NK-92 treated with Interleukin-12 subunit alpha and Interleukin-12 subunit beta, amount 100 ng/mL, for 24 hours (cell line): ENCODE data around the gene DTX3.
"Not testable (repeated sequence)": the region's sequence is repeated elsewhere in the genome, so short reads cannot be mapped to it uniquely, and the experiment has no call there.

Experiments used
- DNase-seq: peaks from one replicate; lab custom pipeline; 2025; lab: John Stamatoyannopoulos, UW

The DTX3 gene

DNA sequence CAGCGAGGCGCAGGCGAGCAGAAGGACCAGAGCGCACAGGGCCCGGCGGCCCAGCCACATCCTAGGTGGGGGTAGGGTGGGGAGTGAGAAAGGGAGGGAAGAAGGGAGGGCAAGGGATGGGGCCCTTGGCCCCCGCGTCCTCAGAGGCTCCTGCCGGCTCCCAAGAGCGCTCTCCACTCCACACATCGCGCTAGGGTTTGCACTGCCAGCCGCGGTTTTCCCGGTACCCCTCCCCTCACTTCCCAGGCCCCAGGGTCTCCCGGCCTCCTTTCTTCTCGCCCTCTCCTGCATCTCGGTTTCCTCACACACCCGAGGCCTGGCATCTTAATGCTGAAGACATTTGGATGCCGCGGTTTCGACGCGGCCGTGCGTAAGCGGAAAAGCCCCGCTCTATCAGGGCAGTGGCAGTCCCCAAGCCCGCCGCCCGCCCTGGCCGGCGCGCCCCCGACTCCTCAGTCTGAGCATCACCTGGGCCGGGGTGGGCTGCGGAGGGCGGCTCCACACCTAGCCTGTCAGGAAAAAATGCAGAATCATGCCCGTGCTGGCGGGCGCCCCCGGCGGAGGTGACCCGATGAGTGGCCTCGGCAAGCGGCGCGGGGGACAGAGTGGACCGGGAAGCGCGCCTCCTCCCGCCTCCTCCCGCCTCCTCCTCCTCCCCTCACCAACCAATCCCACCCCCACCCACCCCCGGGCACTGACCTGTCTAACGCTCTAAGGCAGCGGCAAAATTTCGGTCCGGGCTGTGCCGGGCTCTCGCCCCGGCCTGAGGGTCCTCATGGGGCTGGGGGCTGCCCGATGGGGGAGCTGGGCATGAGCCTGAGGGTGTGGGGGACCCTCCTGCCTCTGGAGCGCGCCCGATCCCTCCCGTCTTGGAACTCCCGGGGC, 27.7 kb downstream of the DTX3 start:
- DNase-seq, result no peak

DNA sequence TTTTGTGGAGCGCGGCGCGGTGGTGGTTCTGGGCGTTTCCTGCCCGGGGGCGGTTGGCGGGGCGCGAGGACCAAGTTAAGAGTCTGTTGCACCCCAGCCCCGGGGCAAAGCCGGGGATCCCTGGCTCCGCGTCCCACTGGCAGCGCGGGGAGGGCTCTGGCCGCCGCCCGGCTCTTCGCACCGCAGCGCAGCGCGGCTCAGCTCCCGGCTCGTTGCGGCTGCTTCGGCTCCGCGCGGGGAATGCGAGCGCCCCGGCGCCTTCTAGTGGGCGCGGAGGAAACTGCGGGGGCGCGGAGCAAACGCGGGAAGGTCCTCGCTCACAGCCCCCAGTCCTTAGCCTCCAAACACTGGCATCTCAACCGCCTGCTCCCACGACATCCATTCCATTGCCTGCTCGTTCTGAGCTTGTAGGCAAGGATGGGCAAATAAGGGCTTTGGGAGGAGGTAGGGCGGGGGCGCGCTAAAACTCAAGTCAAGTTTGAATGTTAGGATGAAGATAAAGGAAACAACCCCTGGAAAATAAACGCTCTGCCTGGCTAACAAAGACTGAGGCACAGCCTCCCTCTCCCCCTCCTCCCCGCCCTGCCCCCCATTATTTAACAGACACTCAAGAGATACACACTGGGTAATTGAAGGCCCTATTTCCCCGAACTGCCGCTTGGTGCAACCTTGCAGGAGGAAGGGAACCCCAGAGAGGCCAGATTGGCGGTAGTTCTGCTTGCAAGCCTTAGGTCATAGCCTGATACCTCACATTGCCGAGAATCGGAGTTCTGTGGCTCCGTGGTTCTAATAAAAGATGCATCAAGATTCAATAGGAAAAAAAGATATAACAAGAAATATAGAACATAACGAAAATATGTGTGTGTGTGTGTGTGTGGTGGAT, 28.6 kb downstream of the DTX3 start, which contains the start of gene B4GALNT1:
Gene B4GALNT1, minus strand, starts transcription at position 244 of the 883 bp plus-strand sequence. CDS start 1,069 bp downstream, outside the sequence.
- peak; percentile 22 for DNase-seq

DNA sequence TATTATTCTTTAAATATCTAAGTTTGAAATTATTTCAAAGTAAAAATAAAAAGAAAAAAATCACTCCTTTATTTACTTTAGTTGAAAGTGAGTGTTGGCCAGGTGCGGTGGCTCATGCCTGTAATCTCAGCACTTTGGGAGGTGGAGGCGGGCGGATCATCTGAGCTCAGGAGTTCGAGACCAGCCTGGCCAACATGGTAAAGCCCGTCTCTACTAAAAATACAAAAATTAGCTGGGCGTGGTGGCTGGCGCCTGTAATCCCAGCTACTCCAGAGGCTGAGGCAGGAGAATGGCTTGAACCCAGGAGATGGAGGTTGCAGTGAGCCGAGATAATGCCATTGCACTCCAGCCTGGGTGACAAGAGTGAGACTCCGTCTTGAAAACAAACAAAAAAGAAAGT, 32.1 kb downstream of the DTX3 start:
- not testable (repeated sequence) for DNase-seq

DNA sequence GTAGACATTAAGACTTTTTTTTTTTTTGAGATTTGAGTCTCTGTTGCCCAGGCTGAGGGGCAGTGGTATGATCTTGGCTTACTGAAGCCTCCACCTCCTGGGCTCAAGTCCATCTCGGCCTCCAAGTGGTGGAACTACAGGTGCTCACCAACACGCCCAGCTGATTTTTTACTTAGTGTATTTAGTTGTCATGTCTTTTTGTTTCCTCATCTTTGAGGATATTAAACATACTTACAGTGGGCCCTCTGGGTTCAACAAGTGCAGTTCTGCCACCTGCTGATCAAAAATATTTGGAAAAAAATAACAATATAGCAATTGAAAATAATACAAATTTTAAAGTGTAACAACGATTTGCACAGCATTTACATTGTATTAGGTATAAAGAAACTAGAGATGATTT, 32.7 kb downstream of the DTX3 start:
- DNase-seq, result no peak

DNA sequence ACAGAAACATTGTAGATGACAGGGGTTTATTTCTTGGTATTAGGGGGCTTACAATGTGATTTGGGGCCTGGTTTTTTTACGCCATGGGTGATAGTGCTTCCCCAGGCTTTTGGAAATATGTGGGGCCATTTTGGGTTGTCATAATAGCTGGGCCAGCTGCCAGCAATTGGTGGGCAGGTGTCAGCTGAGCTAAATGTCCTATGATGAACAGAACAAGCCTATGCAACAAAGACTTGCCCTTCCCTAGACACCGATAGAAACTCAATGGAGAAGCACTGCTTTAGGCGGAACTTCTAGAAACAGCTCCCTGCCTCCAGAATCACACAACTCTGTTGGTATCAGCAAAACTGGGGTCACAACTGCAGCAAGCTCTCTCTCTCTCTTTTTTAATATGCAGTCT, 33.5 kb downstream of the DTX3 start:
- no peak for DNase-seq

DNA sequence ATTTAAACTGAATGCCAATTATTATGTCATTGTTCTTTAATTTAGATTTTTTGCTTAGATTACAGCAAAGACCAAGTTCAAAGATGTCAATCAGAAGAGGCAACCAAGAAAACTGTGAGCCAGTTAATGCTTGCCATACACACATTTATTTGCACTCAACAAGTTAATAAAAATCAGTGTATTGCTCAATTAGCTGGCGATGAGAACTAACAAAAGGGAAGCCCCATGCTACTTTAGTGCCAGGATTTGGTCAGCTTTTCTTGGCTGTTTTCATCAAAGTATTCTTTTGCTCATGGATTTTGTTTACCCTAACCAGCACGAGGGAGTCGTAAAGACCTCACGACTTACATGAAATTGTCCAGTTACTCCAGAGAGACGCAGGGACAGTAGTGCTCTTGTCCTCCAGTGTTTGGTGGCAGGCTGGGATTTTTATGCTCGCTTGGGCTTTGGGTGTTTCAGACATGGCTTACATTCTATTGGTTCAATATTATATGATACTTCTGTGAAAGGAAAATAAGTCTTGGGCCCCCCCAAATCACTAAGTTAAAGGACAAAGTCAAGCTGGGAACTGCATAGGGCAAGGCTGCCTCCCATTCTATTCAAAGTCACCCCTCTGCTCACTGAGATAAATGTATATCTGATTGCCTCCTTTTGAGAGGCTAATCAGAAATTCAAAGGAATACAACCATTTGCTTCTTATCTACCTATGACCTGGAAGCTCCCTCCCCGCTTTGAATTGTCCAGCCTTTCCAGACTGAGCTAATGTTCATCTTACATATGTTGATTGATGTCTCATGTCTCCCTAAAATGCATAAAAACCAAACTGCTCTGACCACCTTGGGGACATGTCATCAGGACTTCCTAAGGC, 35.8 kb downstream of the DTX3 start:
- DNase-seq, result no peak

DNA sequence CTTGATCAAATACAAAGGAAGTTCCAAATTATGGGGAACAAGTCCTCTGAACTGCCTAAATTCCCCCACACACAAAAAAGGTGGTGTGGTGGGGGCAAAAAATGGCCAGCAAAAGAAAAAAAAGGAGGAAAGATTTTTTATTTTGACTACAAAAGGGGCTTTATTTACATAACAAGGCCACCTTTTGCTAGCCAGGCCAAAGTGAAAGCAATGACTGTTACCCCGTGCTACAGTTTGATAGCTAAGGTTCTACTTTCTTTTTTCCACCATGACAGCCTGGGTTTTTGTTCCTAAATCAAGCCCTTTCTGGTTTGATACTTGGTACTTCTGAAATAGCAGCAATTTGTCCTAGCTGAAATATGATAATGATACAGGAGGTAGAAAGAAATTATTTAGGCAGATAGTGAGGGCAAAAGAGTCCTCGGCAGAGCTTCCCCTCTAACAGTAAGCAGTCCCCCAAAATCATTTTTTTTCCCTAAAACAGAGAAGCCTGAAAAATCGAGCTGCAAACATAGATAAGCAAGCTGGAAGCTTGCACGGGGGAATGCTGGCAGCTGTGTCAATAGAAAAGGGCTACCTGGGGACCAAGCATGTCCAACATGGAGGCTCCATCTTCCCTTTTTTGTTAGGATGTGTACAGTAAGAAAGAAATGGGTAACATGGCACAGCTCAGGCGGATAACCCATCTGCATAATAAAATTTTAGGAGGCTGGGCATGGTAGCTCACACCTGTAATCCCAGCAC, 37.2 kb downstream of the DTX3 start:
- DNase-seq, result no peak

DNA sequence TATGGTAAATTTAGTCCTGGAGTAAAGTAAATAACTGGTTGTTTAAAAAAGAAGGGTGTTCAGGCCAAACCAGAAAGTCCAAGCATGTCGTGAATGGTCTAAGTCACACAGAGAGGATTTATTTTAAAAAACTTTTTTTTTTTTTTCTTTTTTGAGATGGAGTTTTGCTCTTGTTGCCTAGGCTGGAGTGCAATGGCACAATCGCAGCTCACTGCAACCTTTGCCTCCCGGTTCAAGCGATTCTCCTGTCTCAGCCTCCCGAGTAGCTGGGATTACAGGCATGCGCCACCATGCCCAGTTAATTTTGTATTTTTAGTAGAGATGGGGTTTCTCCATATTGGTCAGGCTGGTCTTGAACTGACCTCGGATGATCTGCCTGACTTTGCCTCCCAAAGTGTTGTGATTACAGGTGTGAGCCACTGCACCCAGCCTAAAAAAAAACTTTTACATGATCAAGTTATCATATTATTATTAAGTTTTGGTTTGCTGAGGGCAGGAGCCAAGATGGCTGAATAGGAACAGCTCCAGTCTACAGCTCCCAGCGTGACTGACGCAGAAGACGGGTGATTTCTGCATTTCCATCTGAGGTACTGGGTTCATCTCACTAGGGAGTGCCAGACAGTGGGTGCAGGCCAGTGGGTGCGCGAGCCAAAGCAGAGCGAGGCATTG, 41.5 kb downstream of the DTX3 start:
- DNase-seq, result not testable (repeated sequence)

DNA sequence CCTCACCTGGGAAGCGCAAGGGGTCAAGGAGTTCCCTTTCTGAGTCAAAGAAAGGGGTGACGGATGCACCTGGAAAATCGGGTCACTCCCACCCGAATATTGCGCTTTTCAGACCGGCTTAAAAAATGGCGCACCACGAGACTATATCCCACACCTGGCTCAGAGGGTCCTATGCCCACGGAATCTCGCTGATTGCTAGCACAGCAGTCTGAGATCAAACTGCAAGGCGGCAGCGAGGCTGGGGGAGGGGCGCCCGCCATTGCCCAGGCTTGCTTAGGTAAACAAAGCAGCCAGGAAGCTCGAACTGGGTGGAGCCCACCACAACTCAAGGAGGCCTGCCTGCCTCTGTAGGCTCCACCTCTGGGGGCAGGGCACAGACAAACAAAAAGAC, 42.0 kb downstream of the DTX3 start:
- not testable (repeated sequence) for DNase-seq

DNA sequence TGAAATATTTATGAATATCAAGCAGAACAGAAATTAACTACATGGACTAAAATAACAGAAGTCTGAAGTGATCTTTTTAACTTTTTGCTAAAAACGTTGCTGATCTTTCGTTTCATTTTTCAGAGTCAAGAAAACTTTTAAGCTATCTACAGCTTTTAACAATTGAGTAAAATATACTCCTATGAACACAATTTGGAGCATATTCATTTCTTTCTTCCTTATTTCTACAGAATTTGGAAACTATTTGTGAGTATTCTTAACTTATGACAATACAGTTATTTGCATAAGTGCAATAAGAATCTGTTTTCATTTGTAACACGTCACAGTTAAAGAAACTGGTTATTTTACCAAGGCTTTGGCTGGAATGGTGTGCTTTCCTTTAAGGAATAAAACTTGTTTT, 49.4 kb downstream of the DTX3 start:
- no peak for DNase-seq

DNA sequence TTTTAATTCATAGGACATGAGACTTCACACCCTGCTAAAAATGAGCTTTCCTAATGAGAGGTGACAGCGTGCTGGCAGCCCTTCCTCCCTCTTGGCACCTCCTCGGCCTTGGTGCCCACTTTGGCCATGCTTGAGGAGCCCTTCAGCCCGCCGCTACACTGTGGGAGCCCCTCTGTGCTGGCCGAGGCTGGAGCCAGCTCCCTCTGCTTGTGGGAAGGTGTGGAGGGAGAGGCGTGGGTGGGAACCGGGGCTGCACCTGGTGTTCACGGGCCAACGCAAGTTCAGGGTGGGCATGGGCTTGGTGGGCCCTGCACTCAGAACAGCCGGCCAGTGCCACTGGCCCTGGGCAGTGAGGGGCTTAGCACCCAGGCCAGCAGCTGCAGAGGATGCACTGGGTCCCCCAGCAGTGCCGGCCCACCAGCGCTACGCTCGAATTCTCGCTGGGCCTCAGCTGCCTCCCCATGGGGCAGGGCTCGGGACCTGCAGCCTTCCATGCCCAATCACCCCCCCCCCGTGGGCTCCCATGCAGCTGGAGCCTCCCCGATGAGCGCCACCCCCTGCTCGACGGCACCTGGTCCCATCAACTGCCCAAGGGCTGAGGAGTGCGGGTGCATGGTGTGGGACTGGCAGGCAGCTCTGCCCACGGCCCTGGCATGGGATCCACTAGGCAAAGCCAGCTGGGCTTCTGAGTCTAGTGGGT, 51.1 kb downstream of the DTX3 start:
- DNase-seq, result no peak

DNA sequence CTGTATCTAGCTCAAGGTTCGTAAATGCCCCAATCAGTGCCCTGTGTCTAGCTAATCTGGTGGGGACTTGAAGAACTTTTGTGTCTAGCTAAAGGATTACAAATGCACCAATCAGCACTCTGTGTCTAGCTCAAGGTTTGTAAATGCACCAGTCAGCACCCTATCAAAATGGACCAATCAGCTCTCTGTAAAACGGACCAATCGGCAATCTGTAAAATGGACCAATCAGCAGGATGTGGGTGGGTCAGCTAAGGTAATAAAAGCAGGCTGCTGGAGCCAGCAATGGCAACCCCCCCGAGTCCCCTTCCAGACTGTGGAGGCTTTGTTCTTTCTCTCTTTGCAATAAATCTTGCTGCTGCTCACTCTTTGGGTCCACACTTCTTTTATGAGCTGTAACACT, 51.8 kb downstream of the DTX3 start:
- DNase-seq, result not testable (repeated sequence)

DNA sequence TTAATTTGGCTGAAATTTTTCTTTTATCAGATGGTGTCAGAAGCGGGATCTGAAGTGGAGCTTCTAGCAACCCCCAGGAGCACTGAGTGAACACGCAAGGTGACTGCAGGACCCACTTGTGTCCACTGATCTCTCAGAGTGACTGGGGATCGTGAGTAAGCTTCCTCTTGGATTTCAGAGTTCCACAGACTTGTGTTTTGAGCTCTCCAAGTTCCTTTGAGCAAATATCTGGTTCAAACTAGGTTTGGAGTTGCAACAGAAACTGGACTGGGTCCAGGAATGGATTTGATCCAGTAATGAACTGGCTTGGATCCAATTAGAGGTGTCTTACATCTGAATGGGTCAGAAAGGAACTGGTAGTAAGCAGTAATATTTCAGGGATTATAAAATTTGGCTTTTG, 53.1 kb downstream of the DTX3 start:
- no peak for DNase-seq

DNA sequence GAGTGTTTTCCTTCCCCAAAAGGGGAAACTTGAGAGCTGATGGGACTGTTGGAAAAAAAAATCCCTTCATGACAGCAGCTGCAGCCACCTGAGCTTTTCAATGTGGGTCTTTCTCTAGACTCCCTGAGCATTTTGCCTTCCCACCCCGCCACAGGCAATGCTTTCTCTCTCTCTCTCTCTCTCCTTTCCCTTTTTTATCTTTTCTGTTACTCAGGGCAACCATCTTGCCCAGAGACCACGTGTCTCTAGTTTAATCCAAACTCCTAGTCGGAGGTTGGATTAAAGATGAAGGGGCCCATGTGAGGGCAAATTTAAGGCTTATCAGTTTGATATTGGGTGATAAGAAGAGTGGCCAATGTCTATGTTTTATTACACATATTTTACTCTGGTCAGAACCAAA, 54.3 kb downstream of the DTX3 start:
- no peak for DNase-seq
